Measurements from ENCODE around the gene CDC14B. TPM values are rescaled to one million over a fixed set of nuclear protein-coding genes. Genes with fewer than 3 reads are reported as not detected.

The CDC14B gene
- polyA plus RNA-seq, 1 donor from 2014 or later, result 7.0 TPM

GRCh38 chr9:96641514-96641913 lies 21.9 kb upstream of the CDC14B start:
- Histone ChIP-seq H3K9me3 (ENCODE audit: low read length) (no peaks in the 10 kb centered on the region), H3K4me2 (ENCODE audit: low read length) (no peak overlapping the region), H3K9me2 (ENCODE audit: insufficient read depth, low read length) (no peaks in the 10 kb centered on the region), H3K36me3 (ENCODE audit: insufficient read depth, low read length) (no peaks in the 10 kb centered on the region), H3F3A (ENCODE audit: insufficient read depth, low read length, poor library complexity, severe bottlenecking) (no peaks in the 10 kb centered on the region), H3K27ac (ENCODE audit: low read length) (no peak overlapping the region), H3K9ac (ENCODE audit: low read length) (no peak overlapping the region), H4K20me1 (ENCODE audit: insufficient read depth) (no peaks in the 10 kb centered on the region), H3K4me3 (ENCODE audit: low read length) (no peak overlapping the region), H2AFZ (ENCODE audit: low read depth, low read length) (no peak overlapping the region), H3K79me2 (replicated peaks; ENCODE audit: insufficient read depth, low read length) (no peaks in the 10 kb centered on the region), H3K27me3 (ENCODE audit: insufficient read depth, low read depth, low read length) (no peaks in the 10 kb centered on the region)
- no peak for TF ChIP-seq EP300 (conservative IDR thresholded peaks at IDR 0.05; ENCODE audit: poor library complexity, severe bottlenecking)
- no peak for TF ChIP-seq POLR2AphosphoS5 (IDR thresholded peaks at IDR 0.05)
- TF ChIP-seq CTCF (IDR thresholded peaks at IDR 0.05; ENCODE audit: poor library complexity, severe bottlenecking), result no peak
- no peak for TF ChIP-seq MXI1 (conservative IDR thresholded peaks at IDR 0.05; ENCODE audit: poor library complexity, severe bottlenecking)
- TF ChIP-seq RAD21 (conservative IDR thresholded peaks at IDR 0.05), result no peak
- no peak for TF ChIP-seq SMC3 (conservative IDR thresholded peaks at IDR 0.05; ENCODE audit: poor library complexity)
- no peak for TF ChIP-seq REST (IDR thresholded peaks at IDR 0.05; ENCODE audit: borderline replicate concordance)
- no peak for TF ChIP-seq TAF1 (IDR thresholded peaks at IDR 0.05; ENCODE audit: low read depth)
- no peak for TF ChIP-seq EZH2 (IDR thresholded peaks at IDR 0.05; ENCODE audit: borderline replicate concordance, insufficient read depth, low read length, poor library complexity, severe bottlenecking)

- H3K9me3 ChIP-seq (ENCODE audit: low read length), result no peaks in the 10 kb centered on the region
- H2AFZ ChIP-seq (ENCODE audit: low read depth, low read length), result no peak overlapping the region
- no peaks in the 10 kb centered on the region for H3K27me3 ChIP-seq (ENCODE audit: insufficient read depth, low read depth, low read length)
- no peaks in the 10 kb centered on the region for H3K9me2 ChIP-seq (ENCODE audit: insufficient read depth, low read length)
- no peaks in the 10 kb centered on the region for H3K36me3 ChIP-seq (ENCODE audit: insufficient read depth, low read length)
- no peak overlapping the region for H3K27ac ChIP-seq (ENCODE audit: low read length)
- H3K9ac ChIP-seq (ENCODE audit: low read length), result no peak overlapping the region
- H4K20me1 ChIP-seq (ENCODE audit: insufficient read depth), result no peaks in the 10 kb centered on the region
- H3F3A ChIP-seq (ENCODE audit: insufficient read depth, low read length, poor library complexity, severe bottlenecking), result no peaks in the 10 kb centered on the region
- no peak overlapping the region for H3K4me2 ChIP-seq (ENCODE audit: low read length)
- no peak overlapping the region for H3K4me3 ChIP-seq (ENCODE audit: low read length)
- no peak for TF ChIP-seq EP300 (conservative IDR thresholded peaks at IDR 0.05; ENCODE audit: poor library complexity, severe bottlenecking)
- no peak for TF ChIP-seq MXI1 (conservative IDR thresholded peaks at IDR 0.05; ENCODE audit: poor library complexity, severe bottlenecking)
- TF ChIP-seq RAD21 (conservative IDR thresholded peaks at IDR 0.05), result no peak
- no peak for TF ChIP-seq EZH2 (IDR thresholded peaks at IDR 0.05; ENCODE audit: borderline replicate concordance, insufficient read depth, low read length, poor library complexity, severe bottlenecking)
- no peak for TF ChIP-seq TAF1 (IDR thresholded peaks at IDR 0.05; ENCODE audit: low read depth)
- TF ChIP-seq POLR2AphosphoS5 (IDR thresholded peaks at IDR 0.05), result no peak
- no peak for TF ChIP-seq CTCF (IDR thresholded peaks at IDR 0.05; ENCODE audit: poor library complexity, severe bottlenecking)
- no peak for TF ChIP-seq SMC3 (conservative IDR thresholded peaks at IDR 0.05; ENCODE audit: poor library complexity)
- no peak for TF ChIP-seq REST (IDR thresholded peaks at IDR 0.05; ENCODE audit: borderline replicate concordance)
- H3K79me2 ChIP-seq (replicated peaks; ENCODE audit: insufficient read depth, low read length), result no peaks in the 10 kb centered on the region
Measured at GRCh38 chr9:96638606-96639364, 19.1 kb upstream of the CDC14B start.

Data from neural cell (in vitro differentiated cells).